Stimulated activated CD8-positive, alpha-beta memory T cell treated with anti-CD3 and anti-CD28 coated beads, Interleukin-2, amount 100 ng/mL, for 48 hours (primary cell): Measurements from ENCODE around the gene SLK.

Experiments used
- DNase-seq, 2 donors: peaks; one replicate each; pipeline ENCODE4 v3.0.0-alpha.2; 2020; ENCODE audit warnings: low read depth in 2 of 2

SLK gene

GRCh38 chr10:104033966-104034365, 67.0 kb downstream of the SLK start:
- no peak for DNase-seq

GRCh38 chr10:104034401-104035193, 67.7 kb downstream of the SLK start:
- DNase-seq: no peak

- no peak for DNase-seq
Observed at GRCh38 chr10:104035194-104036068, 68.5 kb downstream of the SLK start.

GRCh38 chr10:104036069-104036384, 69.1 kb downstream of the SLK start:
- DNase-seq: no peak

GRCh38 chr10:104036518-104037260, 69.7 kb downstream of the SLK start:
- DNase-seq: no peak

- DNase-seq: no peak
Observed at GRCh38 chr10:104037261-104037951, 70.5 kb downstream of the SLK start.

- DNase-seq: no peak
Observed at GRCh38 chr10:104038537-104038936, 71.6 kb downstream of the SLK start.

- DNase-seq: no peak
Observed at GRCh38 chr10:104038958-104039752, 72.2 kb downstream of the SLK start.

- no peak for DNase-seq
Observed at GRCh38 chr10:104040382-104040781, 73.4 kb downstream of the SLK start.

- DNase-seq: no peak
Observed at GRCh38 chr10:104040862-104041789, 74.2 kb downstream of the SLK start.

- no peak for DNase-seq
Observed at GRCh38 chr10:104041891-104042535, 75.1 kb downstream of the SLK start.

GRCh38 chr10:104043185-104043830, 76.4 kb downstream of the SLK start:
- DNase-seq: no peak

- DNase-seq: no peak
Observed at GRCh38 chr10:104043854-104044253, 76.9 kb downstream of the SLK start.

GRCh38 chr10:104045151-104046089, 78.5 kb downstream of the SLK start:
- no peak for DNase-seq

- no peak for DNase-seq
Observed at GRCh38 chr10:104046651-104047050, 79.7 kb downstream of the SLK start.

- DNase-seq: no peak
Observed at GRCh38 chr10:104049504-104050250, 82.7 kb downstream of the SLK start.

- DNase-seq: no peak
Observed at GRCh38 chr10:104052431-104052830, 85.5 kb downstream of the SLK start.
